Measurements from ENCODE around the gene CELA3B. TPM values are rescaled to one million over a fixed set of nuclear protein-coding genes. Genes with fewer than 3 reads are reported as not detected.

Gene CELA3B
- total and polyA plus RNA-seq, 2 of the 13 experiments (the other 11 are each of a cell fraction or from before 2014, with no cell fraction given) = 0.34 TPM; not detected in 1

GRCh38 chr1:22024485-22025367, 47.9 kb downstream of the CELA3B start (continued):
- no peak for TF ChIP-seq TSC22D2 (CRISPR knock-in tag; IDR thresholded peaks at IDR 0.05; ENCODE audit: borderline replicate concordance)
- no peak for TF ChIP-seq ARNT (IDR thresholded peaks at IDR 0.05)
- TF ChIP-seq NFYC (CRISPR knock-in tag; IDR thresholded peaks at IDR 0.05) = no peak
- TF ChIP-seq ZHX2 (IDR thresholded peaks at IDR 0.05; ENCODE audit: low read depth) = no peak; the same call in 1 of the 2 replicates
- no peak for TF ChIP-seq ZHX2 (CRISPR knock-in tag; IDR thresholded peaks at IDR 0.05; ENCODE audit: borderline replicate concordance)
- no peak for TF ChIP-seq ZNF318 (CRISPR knock-in tag; IDR thresholded peaks at IDR 0.05)
- no peak for TF ChIP-seq NR0B2 (CRISPR knock-in tag; IDR thresholded peaks at IDR 0.05)
- TF ChIP-seq HMGA1 (CRISPR knock-in tag; conservative IDR thresholded peaks at IDR 0.05) = no peak
- no peak for TF ChIP-seq SP1 (IDR thresholded peaks at IDR 0.05)
- TF ChIP-seq SP1 (CRISPR knock-in tag; IDR thresholded peaks at IDR 0.05) = no peak
- TF ChIP-seq ATF7-NPFF (CRISPR knock-in tag; IDR thresholded peaks at IDR 0.05; ENCODE audit: low read depth) = no peak
- TF ChIP-seq XBP1 (CRISPR knock-in tag; IDR thresholded peaks at IDR 0.05) = no peak
- no peak for TF ChIP-seq CSRNP1 (CRISPR knock-in tag; IDR thresholded peaks at IDR 0.05)

All from HepG2 (cell line).